PC-9 (cell line): ENCODE results near the gene MTX1. TPM values are rescaled to one million over a fixed set of nuclear protein-coding genes. Genes with fewer than 3 reads are reported as not detected.
A peak's percentile ranks its signal among the peaks of the same experiment; 100 is the strongest.

Experiments used
- BruUV-seq: library from RNA; stranded (reverse); fragments of 400-500 nt; replicated peaks from 2 replicates; lab custom pipeline; 2021; lab: Mats Ljungman, UMichigan
- CTCF ChIA-PET: fragments of 300-600 bp; sonication (Branson Sonifier 250); formaldehyde crosslinking; loops from one replicate; lab custom pipeline; 2022; ENCODE audit warnings: antibody characterized with exemption; lab: Charles Lee
- POLR2A ChIA-PET: fragments of 300-600 bp; sonication (Branson Sonifier 250); formaldehyde crosslinking; loops from one replicate; lab custom pipeline; 2022; ENCODE audit warnings: antibody characterized with exemption; ENCODE audit not compliant: unreplicated experiment; lab: Charles Lee
- DNase-seq, 2 experiments: peaks; one replicate each; pipeline versions ENCODE4 v3.0.0 to v3.0.0-alpha.2; 2015 to 2022; ENCODE audit warnings: mixed read lengths in 1 of 2
- H2AFZ ChIP-seq: fragments of 200-600 bp; sonication (generic); 2 replicates; pipeline ENCODE4 v1.8.1; 2017; ENCODE audit warnings: antibody characterized with exemption
- H3F3A ChIP-seq: fragments of 200-600 bp; sonication (generic); 2 replicates; pipeline ENCODE4 v1.8.1; 2017; ENCODE audit warnings: antibody characterized with exemption, mild to moderate bottlenecking, low read depth; ENCODE audit not compliant: insufficient read depth
- H3K27ac ChIP-seq: fragments of 200-600 bp; sonication (generic); 2 replicates; pipeline ENCODE4 v1.6.1; 2016; ENCODE audit warnings: mixed run types
- H3K27me3 ChIP-seq: fragments of 200-600 bp; sonication (generic); 2 replicates; pipeline ENCODE4 v1.6.1; 2016; ENCODE audit warnings: low read depth, mixed run types; ENCODE audit not compliant: insufficient read depth
- H3K36me3 ChIP-seq: fragments of 200-600 bp; sonication (generic); 2 replicates; pipeline ENCODE4 v1.6.1; 2016; ENCODE audit warnings: low read depth, mixed run types
- H3K4me1 ChIP-seq: fragments of 200-600 bp; sonication (generic); replicated peaks from 2 replicates; pipeline ENCODE4 v1.6.1; 2016; ENCODE audit warnings: mixed run types; ENCODE audit not compliant: insufficient read depth
- H3K4me2 ChIP-seq: fragments of 200-600 bp; sonication (generic); 2 replicates; pipeline ENCODE4 v1.6.1; 2017; ENCODE audit warnings: mixed run types
- H3K4me3 ChIP-seq: fragments of 200-600 bp; sonication (generic); 2 replicates; pipeline ENCODE4 v1.6.1; 2016; ENCODE audit warnings: mixed run types
- H3K79me2 ChIP-seq: fragments of 200-600 bp; sonication (generic); 2 replicates; pipeline ENCODE4 v1.6.1; 2017; ENCODE audit warnings: low read depth, mixed run types
- H3K9me2 ChIP-seq: fragments of 200-600 bp; sonication (generic); 2 replicates; pipeline ENCODE4 v1.8.1; 2017; ENCODE audit warnings: mild to moderate bottlenecking; ENCODE audit not compliant: insufficient read depth
- H3K9me3 ChIP-seq: fragments of 200-600 bp; sonication (generic); 2 replicates; pipeline ENCODE4 v1.8.1; 2016; ENCODE audit warnings: low read depth; ENCODE audit not compliant: insufficient read depth
- H4K20me1 ChIP-seq: fragments of 200-600 bp; sonication (generic); 2 replicates; pipeline ENCODE4 v1.8.1; 2017; ENCODE audit not compliant: insufficient read depth
- CTCF ChIP-seq: fragments of 200-600 bp; sonication (generic); conservative IDR thresholded peaks from 2 replicates; pipeline ENCODE4 v1.6.1; 2017; ENCODE audit warnings: mixed run types, antibody characterized with exemption, mild to moderate bottlenecking, moderate library complexity
- EZH2 ChIP-seq: fragments of 200-600 bp; sonication (generic); IDR thresholded peaks from 2 replicates; pipeline ENCODE4 v1.8.0; 2017; ENCODE audit warnings: antibody characterized with exemption, low read depth
- intact Hi-C: fragments of 100-400 bp; cut with micrococcal nuclease; formaldehyde crosslinking; loops from one replicate; pipeline ENCODE4 v1.10.0; 2022; ENCODE audit not compliant: unreplicated experiment
- total RNA-seq: library from RNA; stranded (reverse); gene quantifications from 2 replicates; pipeline ENCODE4 v1.2.3, GENCODE V29; 2021

Gene MTX1
- total RNA-seq, 1 experiment from 2014 or later: 56.1 TPM

GRCh38 chr1:155184835-155185782, 23.4 kb upstream of the MTX1 start:
- H3K27ac ChIP-seq: no peak overlapping the region
- peak; percentile 41 to 56 for DNase-seq
- CTCF ChIA-PET: interaction anchor here (1.1 kb wide), 1 partner anchor 8 kb away, joined by 3 read pairs; no protein-coding TSS in a partner anchor
- no peaks in the 10 kb centered on the region for H3K9me3 ChIP-seq
- intact Hi-C loops: no loop called here
- no peak overlapping the region for H2AFZ ChIP-seq
- no peaks in the 10 kb centered on the region for H3K9me2 ChIP-seq
- no peaks in the 10 kb centered on the region for H3K36me3 ChIP-seq
- TF ChIP-seq CTCF: no peak
- H3F3A ChIP-seq: 0 out of 2 replicates have a peak, but pooled peaks cover 5% of the 10 kb centered on the region
- no TSS peak for BruUV-seq
- H3K4me2 ChIP-seq: no peak overlapping the region
- H4K20me1 ChIP-seq: no peaks in the 10 kb centered on the region
- POLR2A ChIA-PET: interaction anchor here (0.6 kb wide), 3 partner anchors 9 to 835 kb away, joined by 5 to 8 read pairs (median 7); no protein-coding TSS in a partner anchor
- H3K27me3 ChIP-seq: no peaks in the 10 kb centered on the region
- H3K79me2 ChIP-seq: no peaks in the 10 kb centered on the region
- no peak overlapping the region for H3K4me3 ChIP-seq
- H3K4me1 ChIP-seq: peaks cover 8% of the 10 kb centered on the region; the same call in 1 of the 2 replicates

- CTCF ChIA-PET: no interaction called here
Observed at GRCh38 chr1:155185783-155186066, 22.8 kb upstream of the MTX1 start.

More at GRCh38 chr1:155185783-155186066, 22.8 kb upstream of the MTX1 start:
- Histone ChIP-seq H3K9me3 (no peaks in the 10 kb centered on the region), H4K20me1 (no peaks in the 10 kb centered on the region), H3K36me3 (no peaks in the 10 kb centered on the region), H3K4me2 (no peak overlapping the region), H3K27ac (no peak overlapping the region), H2AFZ (no peak overlapping the region), H3K4me3 (no peak overlapping the region), H3K4me1 (peaks cover 8% of the 10 kb centered on the region; the same call in 1 of the 2 replicates), H3K79me2 (no peaks in the 10 kb centered on the region), H3K9me2 (no peaks in the 10 kb centered on the region), H3F3A (0 out of 2 replicates have a peak, but pooled peaks cover 5% of the 10 kb centered on the region), H3K27me3 (no peaks in the 10 kb centered on the region)
- TF ChIP-seq CTCF: no peak
- TF ChIP-seq EZH2: no peak
- DNase-seq: no peak
- no TSS peak for BruUV-seq
- intact Hi-C loops: no loop called here
- POLR2A ChIA-PET: interaction anchor here (0.6 kb wide), 1 partner anchor 836 kb away, joined by 8 read pairs; no protein-coding TSS in a partner anchor
